Stimulated activated naive CD4-positive, alpha-beta T cell treated with Interleukin-2 at 50 U/mL for 16 hours (primary cell): Measurements from ENCODE around the gene CNOT6.
A peak's percentile ranks its signal among the peaks of the same experiment; 100 is the strongest.
"Not testable (repeated sequence)": the region's sequence is repeated elsewhere in the genome, so short reads cannot be mapped to it uniquely, and the experiment has no call there.

ENCODE experiments used
- DNase-seq: peaks from one replicate; lab custom pipeline; 2025; lab: John Stamatoyannopoulos, UW

The CNOT6 gene

DNA sequence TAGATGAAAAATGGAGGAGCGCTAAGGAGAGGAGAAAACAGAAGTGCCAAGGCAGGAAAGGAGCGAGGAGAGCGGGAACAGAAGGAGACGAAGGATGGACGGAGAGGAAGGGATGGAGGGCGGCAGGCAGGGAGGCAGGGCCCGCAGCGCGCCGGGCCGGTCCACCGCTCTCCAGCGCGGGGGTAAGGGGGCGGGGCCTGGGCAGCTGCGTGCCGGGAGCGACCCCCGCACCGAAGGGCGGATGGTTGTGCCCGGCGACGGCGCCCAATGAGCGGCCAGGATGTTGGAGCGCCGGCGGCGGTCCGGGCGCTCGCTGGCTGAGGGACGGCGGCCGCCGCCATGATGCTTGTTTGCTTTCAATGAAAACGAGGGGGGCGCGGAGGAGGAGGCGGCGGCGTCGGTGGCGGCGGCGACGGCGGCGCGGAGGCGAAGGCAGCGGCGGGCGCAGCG, at the start of gene CNOT6:
CNOT6 (plus strand) TSS at position 320 of the 450 bp plus-strand sequence. CDS start 34,898 bp downstream, outside the sequence.
- DNase-seq = peak; percentile 95

- DNase-seq = no peak
These were observed 39.4 kb upstream of the CNOT6 start for GRCh38 chr5:180454752-180455151.

GRCh38 chr5:180455872-180456271, 38.3 kb upstream of the CNOT6 start:
- no peak for DNase-seq

DNA sequence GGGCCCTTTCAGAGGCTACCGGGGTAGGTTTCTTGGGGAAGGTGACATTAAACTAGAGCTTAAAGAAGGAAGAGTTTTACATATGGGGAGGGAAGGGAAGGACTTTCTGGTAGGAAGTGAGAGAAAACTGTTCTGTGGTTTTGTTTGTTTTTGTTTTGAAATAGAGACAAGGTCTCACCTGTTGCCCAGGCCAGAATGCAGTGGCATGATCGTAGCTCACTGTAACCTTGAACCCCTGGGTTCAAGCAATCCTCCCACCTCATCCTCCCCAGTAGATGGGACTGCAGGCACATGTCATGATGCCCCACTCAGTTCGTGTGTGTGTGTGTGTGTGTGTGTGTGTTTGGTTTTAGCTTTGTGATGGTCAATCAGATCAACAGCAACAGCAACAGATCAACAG, 37.4 kb upstream of the CNOT6 start:
- DNase-seq = no peak

DNA sequence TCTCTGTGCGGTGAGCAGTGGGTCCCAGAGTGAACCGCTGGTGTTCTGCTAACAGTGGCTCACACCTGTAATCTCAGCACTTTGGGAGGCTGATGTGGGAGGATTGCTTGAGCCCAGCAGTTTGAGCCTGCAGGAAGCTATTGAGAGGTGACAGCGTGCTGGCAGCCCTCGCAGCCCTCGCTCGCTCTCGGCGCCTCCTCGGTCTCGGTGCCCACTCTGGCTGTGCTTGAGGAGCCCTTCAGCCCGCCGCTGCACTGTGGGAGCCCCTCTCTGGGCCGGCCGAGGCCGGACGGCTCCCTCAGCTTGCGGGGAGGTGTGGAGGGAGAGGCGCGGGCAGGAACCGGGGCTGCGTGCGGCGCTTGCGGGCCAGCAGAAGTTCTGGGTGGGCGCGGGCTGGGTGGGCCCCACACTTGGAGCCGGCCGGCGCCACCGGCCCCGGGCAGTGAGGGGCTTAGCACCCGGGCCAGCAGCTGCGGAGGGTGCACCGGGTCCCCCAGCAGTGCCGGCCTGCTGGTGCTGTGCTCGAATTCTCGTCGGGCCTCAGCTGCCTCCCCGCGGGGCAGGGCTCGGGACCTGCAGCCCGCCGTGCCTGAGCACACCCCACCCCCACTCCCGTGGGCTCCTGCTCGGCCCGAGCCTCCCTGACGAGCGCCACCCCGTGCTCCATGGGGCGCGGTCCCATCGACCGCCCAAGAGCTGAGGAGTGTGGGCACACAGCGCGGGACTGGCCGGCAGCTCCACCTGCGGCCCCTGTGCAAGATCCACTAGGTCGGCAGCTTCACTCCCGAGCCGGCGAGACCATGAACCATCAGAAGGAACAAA, 35.1 kb upstream of the CNOT6 start:
- DNase-seq = not testable (repeated sequence)

GRCh38 chr5:180459674-180460142, 34.5 kb upstream of the CNOT6 start:
- DNase-seq = not testable (repeated sequence)

- DNase-seq = no peak
These were observed 33.3 kb upstream of the CNOT6 start for GRCh38 chr5:180460834-180461233.

DNA sequence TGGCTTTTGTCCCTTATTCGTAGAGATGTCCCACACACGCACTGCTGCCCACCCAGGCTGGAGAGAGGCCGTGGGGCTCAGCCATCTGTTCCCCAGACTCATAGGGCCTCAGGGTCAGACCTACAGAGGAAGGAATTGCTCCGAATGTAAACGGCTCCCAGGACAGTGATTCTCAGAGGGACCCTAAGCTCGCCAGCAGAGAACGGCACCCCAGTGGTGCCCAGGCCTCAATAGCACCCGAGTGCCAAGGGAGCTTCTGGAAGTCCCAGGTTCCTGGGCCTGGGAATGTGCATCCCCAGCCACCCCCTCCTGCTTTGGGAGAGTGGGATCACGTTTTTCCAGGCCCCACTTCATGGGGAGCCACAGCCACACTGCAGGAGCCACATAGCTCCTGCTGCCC, 32.9 kb upstream of the CNOT6 start:
- no peak for DNase-seq

DNA sequence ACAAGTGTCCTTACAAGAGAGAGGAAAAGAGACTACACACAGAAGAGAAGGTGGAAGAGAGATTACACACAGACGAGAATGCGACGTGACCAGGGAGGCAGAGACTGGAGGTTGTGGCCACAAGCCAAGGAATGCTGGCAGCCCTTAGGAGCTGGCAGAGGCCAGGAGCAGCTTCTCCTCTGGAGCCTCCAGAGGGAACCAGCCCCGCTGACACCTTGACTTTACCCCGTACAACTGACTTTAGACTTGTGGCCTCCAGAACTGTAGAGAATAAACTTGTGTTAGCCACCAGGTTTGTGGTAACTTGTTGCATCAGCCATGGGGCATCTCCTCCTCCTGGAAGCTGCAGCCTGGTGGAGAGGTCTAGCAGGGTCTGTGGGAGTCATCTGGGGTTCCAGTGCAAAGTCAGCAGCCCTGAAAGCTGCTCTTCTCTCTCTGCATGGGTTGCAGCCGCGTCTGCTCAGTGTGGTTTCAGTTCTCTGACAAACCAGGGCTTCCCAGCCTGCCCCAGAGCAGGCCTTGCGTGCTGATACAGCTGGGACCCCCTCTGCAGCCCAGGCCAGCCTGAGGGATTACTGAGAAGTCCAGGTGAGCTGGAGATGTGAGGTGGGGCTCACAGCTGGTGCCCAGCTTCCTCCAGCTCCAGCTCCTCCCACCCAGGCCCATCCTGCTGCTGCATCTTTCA, 30.8 kb upstream of the CNOT6 start:
- DNase-seq = no peak

- DNase-seq = no peak
These were observed 30.1 kb upstream of the CNOT6 start for GRCh38 chr5:180463916-180464602.

- no peak for DNase-seq
These were observed 29.6 kb upstream of the CNOT6 start for GRCh38 chr5:180464603-180464970.

DNA sequence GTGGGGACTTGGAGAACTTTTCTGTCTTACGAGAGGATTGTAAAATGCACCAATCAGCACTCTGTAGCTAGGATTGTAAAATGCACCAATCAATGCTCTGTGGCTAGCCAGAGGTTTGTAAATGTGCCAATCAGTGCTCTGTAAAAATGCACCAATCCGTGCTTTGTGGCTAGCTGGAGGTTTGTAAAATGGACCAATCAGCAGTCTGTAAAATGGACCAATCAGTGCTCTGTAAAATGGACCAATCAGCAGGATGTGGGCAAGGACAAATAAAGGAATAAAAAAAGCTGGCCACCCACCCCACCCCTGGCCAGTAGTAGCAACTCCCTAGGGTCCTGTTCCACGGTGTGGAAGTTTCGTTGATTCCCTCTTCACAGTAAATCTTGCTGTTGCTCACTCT, 29.1 kb upstream of the CNOT6 start:
- not testable (repeated sequence) for DNase-seq

- DNase-seq = no peak
These were observed 27.9 kb upstream of the CNOT6 start for GRCh38 chr5:180466316-180466715.

DNA sequence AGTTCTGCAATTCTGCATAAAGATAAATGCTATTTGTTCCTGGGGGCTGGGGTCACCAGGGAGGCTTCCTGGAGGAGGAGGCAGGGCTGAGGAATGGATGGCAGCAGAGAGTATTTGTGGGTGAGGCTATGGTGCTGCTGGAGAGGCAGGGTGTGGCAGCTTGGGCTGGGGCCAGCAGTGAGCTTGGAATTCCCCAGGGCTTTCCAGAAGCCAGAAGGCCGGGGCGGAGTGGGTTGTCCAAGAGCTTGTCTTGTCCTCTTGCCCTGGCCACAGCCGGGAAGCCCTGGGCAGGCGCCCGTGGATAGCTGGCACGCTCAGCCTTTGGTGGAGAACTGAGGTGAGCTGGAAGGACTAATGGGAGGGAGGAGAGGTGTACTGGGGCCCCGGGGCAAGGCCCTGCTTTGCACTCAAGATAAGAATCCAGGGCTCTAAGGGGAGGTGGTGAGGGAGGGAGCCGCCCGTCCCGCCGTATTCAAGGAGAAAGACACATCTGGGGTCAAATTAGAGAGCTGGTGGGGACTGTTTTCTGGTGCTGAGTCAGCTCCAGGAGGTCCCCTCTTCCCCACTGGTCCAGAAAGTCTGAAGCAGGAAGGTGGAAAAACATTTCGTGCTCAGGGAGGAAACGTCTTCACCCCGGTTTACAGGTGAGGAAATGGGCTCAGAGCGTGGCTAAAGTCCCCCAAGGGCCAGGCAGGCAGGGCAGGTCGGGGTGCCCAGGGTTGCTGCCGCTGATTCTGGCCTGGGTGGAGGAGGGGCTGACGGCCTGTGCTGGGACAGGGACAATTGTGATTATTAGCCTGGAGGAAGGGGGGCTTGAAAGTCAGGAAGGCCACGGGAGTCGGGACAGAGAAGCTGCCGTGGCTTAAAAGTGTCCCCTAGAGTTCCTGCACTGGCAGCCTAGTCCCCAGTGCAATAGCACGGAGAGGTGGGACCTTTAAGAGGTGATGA, 26.9 kb upstream of the CNOT6 start:
- no peak for DNase-seq

DNA sequence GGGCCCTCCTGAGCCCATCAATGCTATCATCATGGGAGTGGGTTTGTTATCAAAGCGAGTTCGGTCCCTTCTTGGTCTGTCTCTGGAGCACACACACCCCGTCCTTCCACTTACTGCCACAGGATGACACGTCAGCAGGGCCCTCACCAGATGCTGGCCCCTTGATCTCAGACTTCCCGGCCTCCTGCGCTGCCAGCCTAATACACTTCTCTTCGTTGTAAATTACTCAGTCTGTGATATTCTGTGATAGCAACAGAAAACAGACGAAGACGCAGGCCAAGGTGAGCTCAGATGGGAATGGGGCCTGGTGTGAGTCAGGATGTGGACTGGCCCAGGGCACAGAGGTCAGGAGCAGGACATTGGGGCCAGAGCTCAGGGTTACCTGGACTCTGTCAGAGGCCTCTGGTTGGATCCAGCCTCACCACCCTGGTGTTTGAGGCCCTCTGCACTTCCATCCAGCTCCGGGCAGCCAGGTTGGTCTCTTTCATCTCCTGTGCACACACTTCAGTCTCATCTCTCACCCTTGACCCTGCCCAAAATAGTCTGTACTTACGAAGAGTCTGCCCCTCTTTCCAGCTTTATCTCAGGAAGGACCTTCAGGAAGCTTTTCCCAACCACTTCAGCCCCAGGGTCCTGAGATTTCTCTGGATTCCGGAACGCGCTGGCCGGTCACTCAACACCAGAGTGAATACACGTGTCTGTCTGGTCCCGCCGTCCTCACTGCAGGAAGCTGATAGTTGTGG, 26.0 kb upstream of the CNOT6 start:
- DNase-seq = no peak

GRCh38 chr5:180468732-180469585, 25.2 kb upstream of the CNOT6 start:
- DNase-seq = no peak

DNA sequence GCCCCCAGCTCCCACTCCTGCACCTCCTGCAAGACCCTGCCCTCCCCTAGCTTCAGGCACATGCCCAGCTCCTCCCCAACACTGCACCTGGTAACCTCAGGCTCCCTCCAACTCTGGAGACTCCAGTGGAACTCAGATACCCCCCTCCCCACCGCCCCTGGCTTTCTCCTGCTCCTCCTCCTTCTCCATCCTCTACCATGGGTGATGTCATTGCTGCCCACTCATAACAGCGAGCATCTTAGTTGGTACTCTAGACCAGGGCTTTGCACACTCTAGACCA, 24.7 kb upstream of the CNOT6 start:
- no peak for DNase-seq

GRCh38 chr5:180469866-180470265, 24.3 kb upstream of the CNOT6 start:
- no peak for DNase-seq

DNA sequence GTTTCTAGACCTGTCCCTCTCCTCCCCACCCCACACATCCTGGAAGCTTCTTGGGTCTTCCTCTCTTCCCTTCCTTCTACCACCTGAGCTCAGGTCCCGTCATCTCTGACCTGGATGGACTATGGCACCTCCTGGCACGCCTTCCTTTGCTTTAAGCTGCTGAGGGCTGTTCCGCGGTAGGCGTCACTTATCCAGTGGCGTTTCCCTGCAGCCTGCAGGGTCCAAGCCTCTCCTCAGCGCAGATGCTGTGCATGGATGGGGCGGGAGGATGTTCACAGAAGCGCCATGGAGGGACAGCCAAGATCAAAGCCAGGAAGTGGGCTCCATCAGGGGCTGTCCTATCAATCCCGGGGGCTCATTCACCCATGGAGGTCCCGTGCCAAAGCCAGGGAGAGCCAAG, 23.8 kb upstream of the CNOT6 start:
- no peak for DNase-seq

GRCh38 chr5:180470966-180471582, 23.1 kb upstream of the CNOT6 start:
- DNase-seq = peak; percentile 4
